HepG2 (cell line): Measurements from ENCODE around the gene IRF6.

Experiments
- CTCF ChIP-seq: sonication (generic); formaldehyde crosslinking; IDR thresholded peaks from 2 replicates; pipeline ENCODE4 v1.5.0; 2020; ENCODE audit warnings: mild to moderate bottlenecking, missing genetic modification reagents, moderate library complexity
- FOXK2 ChIP-seq: fragments of 450-650 bp; IDR thresholded peaks from 2 replicates; pipeline ENCODE4 v1.6.1; 2016
- NR2F2 ChIP-seq: IDR thresholded peaks from 2 replicates; pipeline ENCODE4 v1.6.1; 2012; ENCODE audit warnings: low read depth, inconsistent platforms, borderline replicate concordance
- ZNF501 ChIP-seq: sonication (generic); formaldehyde crosslinking; IDR thresholded peaks from 2 replicates; pipeline ENCODE4 v1.5.1; 2020; ENCODE audit warnings: mild to moderate bottlenecking, moderate library complexity, missing genetic modification reagents
- ZNF678 ChIP-seq: sonication (generic); formaldehyde crosslinking; IDR thresholded peaks from 2 replicates; pipeline ENCODE4 v1.4.0; 2020; ENCODE audit warnings: mild to moderate bottlenecking, missing genetic modification reagents

DNA sequence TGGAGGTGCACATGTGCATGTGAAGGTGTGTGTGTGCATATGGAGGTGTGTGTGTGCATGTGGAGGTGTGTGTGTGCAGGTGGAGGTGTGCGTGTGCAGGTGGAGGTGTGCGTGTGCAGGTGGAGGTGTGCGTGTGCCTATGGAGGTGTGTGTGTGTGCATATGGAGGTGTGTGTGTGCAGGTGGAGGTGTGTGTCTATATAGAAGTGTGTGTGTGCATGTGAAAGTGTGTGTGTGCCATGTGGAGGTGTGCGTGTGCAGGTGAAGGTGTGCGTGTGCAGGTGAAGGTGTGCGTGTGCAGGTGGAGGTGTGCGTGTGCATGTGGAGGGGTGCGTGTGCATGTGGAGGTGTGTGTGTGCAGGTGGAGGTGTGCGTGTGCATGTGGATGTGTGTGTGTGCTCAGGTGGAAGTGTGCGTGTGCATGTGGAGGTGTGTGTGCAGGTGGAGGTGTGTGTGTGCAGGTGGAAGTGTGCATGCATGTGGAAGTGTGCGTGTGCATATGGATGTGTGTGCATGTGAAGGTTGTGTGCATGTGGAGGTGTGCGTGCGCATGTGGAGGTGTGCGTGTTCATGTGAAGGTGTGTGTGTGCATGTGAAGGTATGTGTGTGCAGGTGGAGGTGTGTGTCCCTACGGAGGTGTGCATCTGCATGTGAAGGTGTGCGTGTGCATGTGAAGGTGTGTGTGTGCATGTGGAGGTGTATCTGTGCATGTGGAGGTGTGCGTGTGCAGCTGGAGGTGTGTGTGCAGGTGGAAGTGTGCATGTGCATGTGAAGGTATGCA, 35.1 kb downstream of the IRF6 start:
- no peak for TF ChIP-seq CTCF (CRISPR knock-in tag)
- no peak for TF ChIP-seq ZNF678 (CRISPR knock-in tag)
- TF ChIP-seq ZNF501 = no peak
- TF ChIP-seq NR2F2 = no peak
- no peak for TF ChIP-seq FOXK2
